GM23338 (cell line): ENCODE data around the gene RFX3. TPM values are rescaled to one million over a fixed set of nuclear protein-coding genes. Genes with fewer than 3 reads are reported as not detected.

Source experiments
- ATAC-seq: fragments of 200-7000 bp; cut with Tn5 transposase; 3 replicates; pipeline ENCODE4 v1.9.1; 2020
- DNase-seq: peaks from one replicate; pipeline ENCODE4 v3.0.0-alpha.2; 2015; ENCODE audit warnings: low spot score
- H2AFZ ChIP-seq: fragments of 200-600 bp; sonication (generic); 2 replicates; pipeline ENCODE4 v1.8.0; 2016; ENCODE audit warnings: antibody characterized with exemption, mild to moderate bottlenecking, moderate library complexity
- H3F3A ChIP-seq: fragments of 200-600 bp; sonication (generic); replicated peaks from 2 replicates; pipeline ENCODE4 v1.8.0; 2017; ENCODE audit warnings: antibody characterized with exemption, mixed run types, low read depth
- H3K27ac ChIP-seq: fragments of 200-600 bp; sonication (generic); 2 replicates; pipeline ENCODE4 v1.6.1; 2016; ENCODE audit warnings: low read depth
- H3K27me3 ChIP-seq: fragments of 200-600 bp; sonication (generic); 2 replicates; pipeline ENCODE4 v1.8.0; 2016; ENCODE audit warnings: mild to moderate bottlenecking, mixed run types, moderate library complexity; ENCODE audit not compliant: insufficient read depth
- H3K36me3 ChIP-seq: fragments of 200-600 bp; sonication (generic); 2 replicates; pipeline ENCODE4 v1.8.0; 2016; ENCODE audit warnings: mild to moderate bottlenecking; ENCODE audit not compliant: insufficient read depth
- H3K4me1 ChIP-seq: fragments of 200-600 bp; sonication (generic); 2 replicates; pipeline ENCODE4 v1.8.0; 2016; ENCODE audit warnings: mild to moderate bottlenecking, moderate library complexity; ENCODE audit not compliant: insufficient read depth
- H3K4me2 ChIP-seq: fragments of 200-600 bp; sonication (generic); 2 replicates; pipeline ENCODE4 v1.7.1; 2017; ENCODE audit warnings: mixed run types
- H3K4me3 ChIP-seq: fragments of 200-600 bp; sonication (generic); 2 replicates; pipeline ENCODE4 v1.6.1; 2016; ENCODE audit warnings: mixed run types
- H3K79me2 ChIP-seq: fragments of 200-600 bp; sonication (generic); replicated peaks from 2 replicates; pipeline ENCODE4 v1.8.0; 2017; ENCODE audit warnings: mild to moderate bottlenecking; ENCODE audit not compliant: insufficient read depth
- H3K9me2 ChIP-seq: fragments of 200-600 bp; sonication (generic); 2 replicates; pipeline ENCODE4 v1.8.0; 2017; ENCODE audit not compliant: insufficient read depth
- H4K20me1 ChIP-seq: fragments of 200-600 bp; sonication (generic); replicated peaks from 2 replicates; pipeline ENCODE4 v1.8.0; 2017; ENCODE audit warnings: mild to moderate bottlenecking; ENCODE audit not compliant: insufficient read depth
- H3K27ac Mint-ChIP-seq: 2 replicates; pipeline ENCODE4 v1.8.0; 2020; ENCODE audit warnings: inconsistent platforms, mild to moderate bottlenecking, moderate library complexity, mixed read lengths
- H3K27me3 Mint-ChIP-seq: 3 replicates; pipeline ENCODE4 v1.8.0; 2022; ENCODE audit warnings: low read depth, mild to moderate bottlenecking, moderate library complexity, mixed read lengths, inconsistent platforms; ENCODE audit not compliant: insufficient read depth, poor library complexity
- H3K36me3 Mint-ChIP-seq: 3 replicates; pipeline ENCODE4 v1.8.0; 2021; ENCODE audit warnings: low read depth, mild to moderate bottlenecking, inconsistent platforms, moderate library complexity, mixed read lengths
- H3K4me1 Mint-ChIP-seq: 3 replicates; pipeline ENCODE4 v1.8.0; 2020; ENCODE audit warnings: mild to moderate bottlenecking, inconsistent platforms, mixed read lengths
- H3K4me3 Mint-ChIP-seq: 3 replicates; pipeline ENCODE4 v1.8.0; 2021; ENCODE audit warnings: moderate library complexity, mild to moderate bottlenecking, inconsistent platforms, mixed read lengths
- H3K9me3 Mint-ChIP-seq: 3 replicates; pipeline ENCODE4 v1.8.0; 2020; ENCODE audit warnings: moderate library complexity, mild to moderate bottlenecking, inconsistent platforms, mixed read lengths
- ETS1 ChIP-seq: IDR thresholded peaks from 2 replicates; pipeline ENCODE4 v1.6.1; 2016; ENCODE audit warnings: antibody characterized with exemption
- EZH2 ChIP-seq: fragments of 200-600 bp; sonication (generic); IDR thresholded peaks from one replicate; pipeline ENCODE4 v1.8.0; 2017; ENCODE audit warnings: antibody characterized with exemption, mild to moderate bottlenecking, low read depth; ENCODE audit not compliant: unreplicated experiment
- JUNB ChIP-seq: IDR thresholded peaks from one replicate; pipeline ENCODE4 v1.6.1; 2016; ENCODE audit warnings: antibody characterized with exemption; ENCODE audit not compliant: unreplicated experiment
- NANOG ChIP-seq: IDR thresholded peaks from 2 replicates; pipeline ENCODE4 v1.6.1; 2016; ENCODE audit warnings: antibody characterized with exemption, borderline replicate concordance
- POLR2AphosphoS5 ChIP-seq: IDR thresholded peaks from 2 replicates; pipeline ENCODE4 v1.6.1; 2016; ENCODE audit warnings: antibody characterized with exemption, low read depth
- ZNF114 ChIP-seq: fragments of 250-450 bp; sonication (Bioruptor Pico); IDR thresholded peaks from 2 replicates; pipeline ENCODE4 v1.5.0; 2020; ENCODE audit warnings: mild to moderate bottlenecking, moderate library complexity
- ZNF462 ChIP-seq: fragments of 250-450 bp; sonication (Bioruptor Pico); IDR thresholded peaks from 2 replicates; pipeline ENCODE4 v1.5.0; 2020; ENCODE audit warnings: mild to moderate bottlenecking, moderate library complexity
- polyA plus RNA-seq: library from polyadenylated mRNA; unstranded; fragments of >200 nt; fragmentation: Nextera tagmentation; extraction: Ambion mirVana; gene quantifications from 2 replicates; pipeline ENCODE4 v1.2.1, GENCODE V29; 2016
- total RNA-seq: library from RNA; depleted of rRNA; stranded (reverse); fragments of >200 nt; shearing (Covaris generic); gene quantifications from 2 replicates; pipeline ENCODE4 v1.2.3, GENCODE V29; 2014
- TF ChIP-seq, protein P1 (sequence below): IDR thresholded peaks from one replicate; pipeline ENCODE4 v1.6.1; 2018; ENCODE audit warnings: antibody characterized with exemption; ENCODE audit not compliant: unreplicated experiment

The RFX3 gene
- total and polyA plus RNA-seq, 2 experiments from 2014 or later, result 9.8 to 22.1 TPM

DNA sequence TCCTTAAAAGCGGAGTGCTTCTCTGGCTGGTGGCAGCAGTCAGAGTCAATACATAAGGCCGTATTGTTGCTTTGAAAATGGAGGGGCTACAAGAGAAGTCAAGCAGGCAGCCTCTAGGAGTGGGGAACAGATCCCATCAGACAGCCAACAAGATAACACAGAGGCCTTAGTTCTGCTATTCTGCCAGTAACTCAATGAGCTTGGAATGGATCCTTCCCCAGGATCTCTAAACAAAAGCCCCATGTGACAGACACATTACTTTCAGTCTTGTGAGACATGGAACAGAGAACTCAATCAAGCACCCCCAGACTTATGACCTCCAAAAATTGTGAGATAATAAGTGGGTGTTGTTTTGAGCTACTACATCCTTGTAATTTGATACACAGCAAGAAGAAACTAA, 158.6 kb downstream of the RFX3 start (continued):
- TF ChIP-seq, protein P1, sequence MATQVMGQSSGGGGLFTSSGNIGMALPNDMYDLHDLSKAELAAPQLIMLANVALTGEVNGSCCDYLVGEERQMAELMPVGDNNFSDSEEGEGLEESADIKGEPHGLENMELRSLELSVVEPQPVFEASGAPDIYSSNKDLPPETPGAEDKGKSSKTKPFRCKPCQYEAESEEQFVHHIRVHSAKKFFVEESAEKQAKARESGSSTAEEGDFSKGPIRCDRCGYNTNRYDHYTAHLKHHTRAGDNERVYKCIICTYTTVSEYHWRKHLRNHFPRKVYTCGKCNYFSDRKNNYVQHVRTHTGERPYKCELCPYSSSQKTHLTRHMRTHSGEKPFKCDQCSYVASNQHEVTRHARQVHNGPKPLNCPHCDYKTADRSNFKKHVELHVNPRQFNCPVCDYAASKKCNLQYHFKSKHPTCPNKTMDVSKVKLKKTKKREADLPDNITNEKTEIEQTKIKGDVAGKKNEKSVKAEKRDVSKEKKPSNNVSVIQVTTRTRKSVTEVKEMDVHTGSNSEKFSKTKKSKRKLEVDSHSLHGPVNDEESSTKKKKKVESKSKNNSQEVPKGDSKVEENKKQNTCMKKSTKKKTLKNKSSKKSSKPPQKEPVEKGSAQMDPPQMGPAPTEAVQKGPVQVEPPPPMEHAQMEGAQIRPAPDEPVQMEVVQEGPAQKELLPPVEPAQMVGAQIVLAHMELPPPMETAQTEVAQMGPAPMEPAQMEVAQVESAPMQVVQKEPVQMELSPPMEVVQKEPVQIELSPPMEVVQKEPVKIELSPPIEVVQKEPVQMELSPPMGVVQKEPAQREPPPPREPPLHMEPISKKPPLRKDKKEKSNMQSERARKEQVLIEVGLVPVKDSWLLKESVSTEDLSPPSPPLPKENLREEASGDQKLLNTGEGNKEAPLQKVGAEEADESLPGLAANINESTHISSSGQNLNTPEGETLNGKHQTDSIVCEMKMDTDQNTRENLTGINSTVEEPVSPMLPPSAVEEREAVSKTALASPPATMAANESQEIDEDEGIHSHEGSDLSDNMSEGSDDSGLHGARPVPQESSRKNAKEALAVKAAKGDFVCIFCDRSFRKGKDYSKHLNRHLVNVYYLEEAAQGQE, result no peak
- TF ChIP-seq ZNF114 (CRISPR knock-in tag) (no peak), JUNB (no peak)

- H4K20me1 ChIP-seq, result no peaks in the 10 kb centered on the region
- peak overlapping the region; percentile 88 for H3K27ac Mint-ChIP-seq
- DNase-seq, result peak; percentile 51
- no peak; the same call in 2 of the 3 replicates for ATAC-seq
- no peaks in the 10 kb centered on the region for H3K79me2 ChIP-seq
- TF ChIP-seq NANOG (peak; percentile 31; the same call in 1 of the 2 replicates), POLR2AphosphoS5 (no peak)
- H3K27ac ChIP-seq, result peak overlapping the region; percentile 68
- no peak overlapping the region for H3K4me3 Mint-ChIP-seq
- H3K27me3 Mint-ChIP-seq, result no peaks in the 10 kb centered on the region
- no peak overlapping the region for H3K4me3 ChIP-seq
- no peaks in the 10 kb centered on the region for H3K36me3 ChIP-seq
- peak overlapping the region; percentile 39 for H3K4me2 ChIP-seq
- H3K4me1 Mint-ChIP-seq, result peaks cover 34% of the 10 kb centered on the region
- no peaks in the 10 kb centered on the region for H3K9me2 ChIP-seq
- H3K9me3 Mint-ChIP-seq, result peaks cover 2% of the 10 kb centered on the region; the same call in 1 of the 3 replicates
- H2AFZ ChIP-seq, result no peak overlapping the region
- peaks cover 14% of the 10 kb centered on the region; the same call in 2 of the 3 replicates for H3K36me3 Mint-ChIP-seq
- H3F3A ChIP-seq, result 0 out of 2 replicates have a peak, but pooled peaks cover 4% of the 10 kb centered on the region
- H3K27me3 ChIP-seq, result no peaks in the 10 kb centered on the region
- peaks cover 50% of the 10 kb centered on the region for H3K4me1 ChIP-seq
Observed at GRCh38 chr9:3361689-3362392, 164.0 kb downstream of the RFX3 start.

DNA sequence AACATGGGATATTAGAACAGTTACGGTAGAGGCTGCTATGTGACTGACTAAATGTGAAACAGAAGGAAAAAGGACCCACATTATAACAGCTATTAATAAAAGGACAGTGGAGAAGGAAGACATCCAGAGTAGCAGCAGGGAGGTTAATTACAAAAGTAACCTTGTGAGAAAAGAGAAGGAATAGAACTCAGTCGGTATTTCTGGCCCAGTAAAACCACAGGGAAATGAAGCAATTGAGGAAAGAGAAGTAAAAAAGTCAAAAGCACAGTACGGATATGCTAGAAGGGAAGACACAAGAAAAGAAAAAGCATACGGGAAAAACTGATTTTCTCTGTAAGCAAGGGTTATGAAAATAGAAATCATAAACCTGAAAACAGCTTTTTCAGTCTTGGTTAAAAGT, 164.7 kb downstream of the RFX3 start:
- Mint-ChIP-seq H3K27ac (peak overlapping the region; percentile 75), H3K4me3 (no peak overlapping the region), H3K36me3 (peaks cover 14% of the 10 kb centered on the region; the same call in 2 of the 3 replicates), H3K9me3 (peaks cover 2% of the 10 kb centered on the region; the same call in 1 of the 3 replicates), H3K27me3 (no peaks in the 10 kb centered on the region), H3K4me1 (peaks cover 31% of the 10 kb centered on the region)
- Histone ChIP-seq H3K79me2 (no peaks in the 10 kb centered on the region), H2AFZ (no peak overlapping the region), H3K4me3 (no peak overlapping the region), H3K27me3 (no peaks in the 10 kb centered on the region), H3K36me3 (no peaks in the 10 kb centered on the region), H3K27ac (peak overlapping the region; percentile 68), H3K9me2 (no peaks in the 10 kb centered on the region), H4K20me1 (no peaks in the 10 kb centered on the region), H3K4me2 (no peak overlapping the region), H3F3A (0 out of 2 replicates have a peak, but pooled peaks cover 4% of the 10 kb centered on the region), H3K4me1 (peaks cover 43% of the 10 kb centered on the region)
- ATAC-seq (no peak), DNase-seq (no peak)
- TF ChIP-seq ETS1 (no peak), EZH2 (no peak), POLR2AphosphoS5 (no peak), NANOG (no peak), JUNB (no peak), ZNF462 (no peak)
